COR-L47 (cell line): ENCODE results near the gene PRAF2.

ENCODE experiments used
- DNase-seq: peaks from one replicate; lab custom pipeline; 2025; lab: John Stamatoyannopoulos, UW

The PRAF2 gene, protein sequence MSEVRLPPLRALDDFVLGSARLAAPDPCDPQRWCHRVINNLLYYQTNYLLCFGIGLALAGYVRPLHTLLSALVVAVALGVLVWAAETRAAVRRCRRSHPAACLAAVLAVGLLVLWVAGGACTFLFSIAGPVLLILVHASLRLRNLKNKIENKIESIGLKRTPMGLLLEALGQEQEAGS

DNA sequence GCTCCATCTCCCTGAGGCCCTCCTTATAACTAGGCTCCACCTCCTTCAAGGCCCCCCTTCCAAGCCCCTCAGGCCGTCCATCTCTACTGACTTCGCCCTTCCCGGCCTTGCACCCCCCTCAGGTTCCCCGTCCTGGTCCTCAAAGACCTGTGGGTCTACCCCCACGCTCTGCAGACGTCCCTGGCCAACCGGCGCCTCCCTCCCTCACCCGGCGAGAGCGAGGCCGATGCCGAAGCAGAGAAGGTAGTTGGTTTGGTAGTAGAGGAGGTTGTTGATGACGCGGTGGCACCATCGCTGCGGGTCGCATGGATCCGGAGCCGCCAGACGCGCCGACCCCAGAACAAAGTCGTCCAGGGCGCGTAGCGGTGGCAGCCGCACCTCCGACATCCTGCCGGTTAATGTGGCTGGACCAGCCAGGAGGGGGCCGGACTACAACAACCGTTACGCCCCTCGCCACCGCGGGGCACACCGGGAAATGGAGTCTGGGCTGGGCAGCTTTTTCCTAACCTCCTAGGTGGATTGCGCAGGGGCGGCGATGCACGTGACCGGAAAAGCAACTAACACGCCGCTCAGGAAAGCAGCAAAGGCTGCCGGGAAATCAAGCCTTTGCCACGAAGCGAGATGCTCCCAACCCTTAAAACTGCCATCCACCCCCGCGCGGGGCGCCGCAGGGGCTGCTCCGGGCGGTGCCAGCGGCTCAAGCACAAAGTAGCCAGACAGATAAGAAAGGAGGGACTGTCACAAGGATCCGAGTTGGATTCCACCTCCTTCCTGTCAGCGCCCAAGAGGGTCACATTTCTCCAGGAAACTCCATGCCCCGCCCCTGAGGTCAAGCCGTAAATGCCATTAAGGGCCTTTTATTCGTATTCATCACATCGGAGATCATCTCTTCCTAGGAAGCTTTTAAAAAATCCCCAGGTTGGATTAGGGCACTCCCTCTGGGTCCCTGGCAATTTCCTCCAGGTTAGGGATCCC lies at the start of gene PRAF2:
TSS of gene PRAF2 (minus strand) at position 402 of the 975 bp plus-strand sequence. CDS start at position 387, 15 bp downstream.
- DNase-seq: peak; percentile 82

DNA sequence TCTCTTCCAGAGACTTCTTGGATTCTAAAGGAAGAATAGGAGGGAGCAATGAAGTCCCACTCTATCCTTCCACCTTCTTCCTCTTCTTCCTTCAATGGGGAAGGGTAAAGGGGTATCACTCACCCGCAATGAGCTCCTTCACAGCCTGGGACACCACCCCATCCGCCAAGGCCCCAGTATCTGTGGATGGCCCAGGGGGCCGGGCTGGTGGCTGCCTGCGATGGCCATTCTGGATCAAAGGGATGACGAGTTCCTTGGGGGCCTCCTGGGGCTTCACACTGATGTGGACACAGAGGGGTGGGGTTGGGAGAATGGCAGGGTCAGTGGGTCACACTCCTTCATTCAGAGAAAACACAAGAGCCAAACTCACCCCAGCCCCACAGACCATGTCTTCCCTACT lies 48.7 kb upstream of the PRAF2 start:
- DNase-seq: no peak

DNA sequence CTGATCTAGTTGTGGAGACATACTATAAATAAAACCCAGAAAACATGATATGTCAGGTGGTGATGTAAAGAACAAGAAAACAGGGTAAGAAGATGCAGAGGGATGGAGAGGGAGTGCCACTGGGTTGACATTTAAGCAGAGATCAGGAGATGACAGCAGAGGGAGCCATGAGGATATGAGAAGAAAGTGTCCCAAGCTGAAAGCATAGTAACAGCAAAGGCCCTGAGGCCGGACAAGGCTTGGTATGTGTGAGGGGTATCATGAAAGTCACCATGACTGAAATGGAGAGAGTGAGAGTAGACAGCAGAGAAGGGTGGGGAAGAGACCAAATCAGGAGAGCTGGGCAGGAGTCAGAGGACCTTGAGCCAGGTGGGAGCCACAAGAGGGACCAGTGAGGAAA lies 46.3 kb upstream of the PRAF2 start:
- no peak for DNase-seq

DNA sequence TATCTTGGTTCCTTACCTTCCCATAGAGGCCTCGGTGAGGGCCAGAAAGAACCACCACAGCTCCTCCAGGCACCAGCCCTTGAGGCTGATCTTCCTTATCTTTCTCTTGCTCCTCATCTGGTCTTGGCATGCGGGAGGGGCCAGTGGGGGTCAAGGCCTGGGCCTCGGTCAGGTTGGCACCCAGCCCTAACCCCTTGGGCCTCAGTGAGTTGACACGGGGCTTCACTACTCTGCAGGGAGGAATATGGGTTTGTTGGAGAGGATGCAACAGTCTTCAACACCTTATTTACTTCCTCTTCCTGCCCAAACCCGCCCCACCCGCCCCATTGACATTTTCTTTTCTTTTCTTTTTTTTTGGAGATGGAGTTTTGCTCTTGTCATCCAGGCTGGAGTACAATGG lies 43.8 kb upstream of the PRAF2 start:
- DNase-seq: no peak

DNA sequence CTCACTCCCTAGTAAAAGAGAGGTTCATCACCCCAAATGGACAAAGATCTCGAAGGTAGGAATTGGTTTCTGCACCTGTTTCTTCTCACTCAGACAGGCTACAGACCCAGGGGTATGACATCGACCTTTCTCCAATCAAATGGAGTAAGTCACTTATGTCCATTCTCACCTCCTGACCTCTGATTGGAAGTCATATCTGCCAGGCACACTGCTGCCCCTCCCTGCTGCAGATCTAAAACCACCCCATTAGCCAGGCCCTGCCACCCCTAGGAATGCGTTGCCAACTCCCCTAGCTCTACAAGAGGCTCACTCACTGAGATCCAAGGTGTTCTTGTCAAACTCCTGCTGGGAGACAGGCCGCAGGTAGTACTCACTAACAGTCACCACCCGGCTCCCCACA lies 42.9 kb upstream of the PRAF2 start:
- no peak for DNase-seq

DNA sequence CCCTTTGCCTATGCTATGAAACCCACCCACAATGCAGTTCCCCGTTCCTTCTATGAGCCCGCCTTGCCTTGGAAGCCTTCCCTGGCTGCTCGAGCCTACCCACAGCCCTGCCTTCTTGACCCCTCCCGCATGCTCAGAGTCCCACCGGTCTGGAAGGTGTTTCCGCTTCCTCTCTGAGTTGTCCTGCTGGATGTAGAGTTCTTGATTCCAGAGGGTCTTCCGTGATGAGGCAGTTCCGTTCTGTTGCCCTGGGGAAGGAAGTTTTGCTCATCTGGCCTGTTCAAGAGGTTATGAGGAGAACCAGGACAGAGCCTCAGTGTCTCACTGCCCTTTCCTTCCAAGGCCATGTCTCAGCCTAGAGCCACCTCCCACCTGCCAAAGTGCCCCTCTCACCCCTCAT lies 42.3 kb upstream of the PRAF2 start:
- no peak for DNase-seq

DNA sequence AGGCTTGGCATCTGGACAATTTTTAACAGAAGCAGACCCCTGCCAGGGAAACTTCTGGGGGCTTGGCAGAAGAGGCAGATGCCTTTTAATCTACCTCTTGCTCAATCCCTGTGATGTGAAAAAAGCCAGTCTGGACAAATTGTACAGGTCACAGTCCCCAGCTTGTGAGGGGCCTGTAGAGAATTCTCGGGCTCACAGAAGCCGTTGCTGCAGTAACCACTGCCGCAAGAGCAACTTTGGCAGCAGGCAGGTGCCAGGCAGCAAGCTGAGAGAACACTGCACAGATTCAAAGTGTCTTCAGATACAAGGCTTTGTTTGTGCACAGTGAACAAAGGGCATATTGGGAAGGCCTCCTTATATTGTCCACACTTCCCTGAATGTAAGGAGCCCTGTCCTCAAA lies 38.0 kb upstream of the PRAF2 start:
- no peak for DNase-seq

DNA sequence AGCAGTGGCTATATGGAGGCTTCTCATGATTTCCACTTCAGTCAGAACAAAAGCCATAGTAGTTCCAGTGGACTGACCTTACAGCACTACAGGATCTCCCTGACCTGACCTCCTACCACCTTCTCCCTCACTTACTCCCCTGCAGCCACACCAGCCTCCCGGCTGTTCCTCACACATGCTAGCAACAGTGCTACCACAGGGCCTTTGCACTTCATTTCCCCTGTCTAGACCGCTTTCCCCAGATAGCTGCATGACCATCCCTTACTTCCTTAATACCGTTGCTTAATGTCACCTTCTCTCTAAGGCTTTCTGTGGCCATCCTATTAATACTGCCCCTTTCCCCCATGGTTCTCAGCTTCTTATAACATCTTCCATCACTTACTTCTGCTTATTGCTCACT lies 36.6 kb upstream of the PRAF2 start:
- no peak for DNase-seq

DNA sequence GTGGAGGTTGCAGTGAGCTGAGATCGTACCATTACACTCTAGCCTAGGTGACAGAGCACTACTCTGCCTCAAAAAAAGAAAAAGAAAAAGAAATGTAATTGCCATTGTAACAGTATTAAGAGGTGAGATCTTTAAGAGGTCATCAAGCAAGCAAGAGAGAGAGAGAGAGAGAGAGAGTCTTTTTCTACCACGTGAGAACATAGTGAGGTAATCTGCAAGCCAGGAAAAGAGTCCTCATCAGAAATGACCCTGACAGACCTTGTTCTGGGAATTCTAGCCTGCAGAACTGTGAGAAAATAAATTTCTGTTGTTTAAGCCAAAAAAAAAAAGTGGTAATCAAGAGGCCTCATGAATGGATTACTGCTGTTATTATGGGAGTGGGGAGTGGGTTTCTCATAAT lies 34.8 kb upstream of the PRAF2 start:
- DNase-seq: no peak

DNA sequence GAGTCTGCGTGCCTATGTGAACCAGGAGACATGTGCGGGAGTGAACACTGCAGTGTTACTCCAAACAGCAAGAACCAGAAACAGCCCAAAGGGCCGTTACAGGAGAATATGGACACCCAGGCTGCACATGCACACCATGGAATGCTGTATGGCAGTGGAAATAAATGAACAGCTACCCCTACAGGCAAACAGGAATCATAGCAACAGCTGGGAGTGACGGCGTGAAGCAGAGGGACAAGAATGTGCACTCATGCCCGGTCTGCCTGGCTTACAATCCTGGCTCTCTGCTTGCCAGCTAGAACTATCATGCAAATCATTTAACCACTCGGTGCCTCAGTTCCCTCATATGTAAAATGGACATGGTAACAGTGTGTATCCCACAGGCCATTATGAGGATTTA lies 33.1 kb upstream of the PRAF2 start:
- no peak for DNase-seq

DNA sequence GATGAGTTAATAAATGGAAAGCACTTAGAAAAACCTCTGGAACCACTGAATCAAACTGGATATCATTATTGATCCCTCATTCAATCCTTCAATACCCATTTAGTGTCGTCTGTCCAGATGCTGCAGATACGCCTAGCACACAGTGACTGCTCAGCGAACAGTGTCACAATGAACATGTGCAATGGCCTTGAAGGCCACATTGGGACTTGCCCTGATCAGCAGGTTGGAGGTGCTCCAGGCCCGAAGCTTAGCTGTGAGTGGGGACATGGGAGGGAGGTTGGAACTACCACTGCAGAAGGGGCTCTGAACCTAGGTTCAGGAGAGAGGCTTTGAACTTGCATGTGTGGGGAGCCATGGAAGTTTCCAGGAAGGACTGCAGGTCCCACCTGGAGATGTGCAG lies 32.5 kb upstream of the PRAF2 start:
- DNase-seq: no peak

DNA sequence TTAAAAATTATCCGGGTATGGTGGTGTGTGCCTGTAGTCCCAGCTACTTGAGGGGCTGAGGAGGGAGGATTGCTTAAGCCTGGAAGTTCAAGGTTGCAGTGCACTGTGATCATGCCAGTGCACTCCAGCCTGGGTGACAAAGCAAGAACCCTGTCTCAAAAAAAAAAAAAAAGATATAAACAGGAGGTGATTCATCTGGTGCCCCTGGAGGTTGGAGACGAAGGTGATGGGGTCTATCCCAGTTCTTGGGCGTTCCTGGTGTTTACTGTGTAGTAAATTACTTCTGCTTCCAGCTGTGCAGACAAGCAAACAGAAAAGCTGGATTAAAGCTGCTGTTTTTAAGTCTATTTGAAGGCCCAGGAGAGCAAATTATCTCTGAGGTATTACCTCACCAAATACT lies 29.8 kb upstream of the PRAF2 start:
- no peak for DNase-seq

DNA sequence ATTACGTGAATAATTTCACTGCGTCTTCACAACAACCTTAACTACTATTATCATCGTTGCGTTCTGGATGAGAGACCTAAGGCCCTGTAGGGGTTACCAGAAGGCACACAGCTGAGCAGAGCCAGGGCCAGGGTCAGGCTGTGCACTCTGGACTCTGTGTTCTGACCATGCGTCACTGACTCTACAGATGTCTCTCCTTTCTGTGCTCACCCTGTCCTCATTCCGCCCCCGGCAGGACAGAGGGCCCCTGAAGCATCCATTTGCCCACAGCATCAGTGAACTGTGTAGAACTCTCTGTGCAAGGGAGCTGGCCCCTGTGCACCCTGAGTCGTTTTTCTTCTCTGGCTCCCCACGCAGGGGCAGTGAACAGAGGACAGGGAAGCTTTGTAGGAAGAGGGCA lies 28.4 kb upstream of the PRAF2 start:
- DNase-seq: no peak

DNA sequence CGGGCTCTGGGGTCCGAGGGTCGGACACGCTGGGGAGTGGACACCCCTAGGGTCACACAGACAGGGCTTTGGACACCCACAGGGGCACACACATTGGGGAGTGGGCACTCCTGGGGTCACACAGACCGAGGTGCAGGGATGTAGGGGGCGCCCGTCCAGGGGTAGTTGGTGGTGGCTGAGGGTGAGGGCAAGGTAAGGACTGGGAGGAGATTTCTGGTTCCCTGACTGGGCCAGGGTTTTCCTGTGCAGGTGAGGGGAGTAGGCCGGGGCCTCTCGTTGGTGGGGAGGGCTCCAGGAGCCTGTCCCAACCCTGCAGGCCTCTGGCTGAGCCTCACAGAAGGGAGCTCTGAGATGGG lies 27.8 kb upstream of the PRAF2 start:
- no peak for DNase-seq

DNA sequence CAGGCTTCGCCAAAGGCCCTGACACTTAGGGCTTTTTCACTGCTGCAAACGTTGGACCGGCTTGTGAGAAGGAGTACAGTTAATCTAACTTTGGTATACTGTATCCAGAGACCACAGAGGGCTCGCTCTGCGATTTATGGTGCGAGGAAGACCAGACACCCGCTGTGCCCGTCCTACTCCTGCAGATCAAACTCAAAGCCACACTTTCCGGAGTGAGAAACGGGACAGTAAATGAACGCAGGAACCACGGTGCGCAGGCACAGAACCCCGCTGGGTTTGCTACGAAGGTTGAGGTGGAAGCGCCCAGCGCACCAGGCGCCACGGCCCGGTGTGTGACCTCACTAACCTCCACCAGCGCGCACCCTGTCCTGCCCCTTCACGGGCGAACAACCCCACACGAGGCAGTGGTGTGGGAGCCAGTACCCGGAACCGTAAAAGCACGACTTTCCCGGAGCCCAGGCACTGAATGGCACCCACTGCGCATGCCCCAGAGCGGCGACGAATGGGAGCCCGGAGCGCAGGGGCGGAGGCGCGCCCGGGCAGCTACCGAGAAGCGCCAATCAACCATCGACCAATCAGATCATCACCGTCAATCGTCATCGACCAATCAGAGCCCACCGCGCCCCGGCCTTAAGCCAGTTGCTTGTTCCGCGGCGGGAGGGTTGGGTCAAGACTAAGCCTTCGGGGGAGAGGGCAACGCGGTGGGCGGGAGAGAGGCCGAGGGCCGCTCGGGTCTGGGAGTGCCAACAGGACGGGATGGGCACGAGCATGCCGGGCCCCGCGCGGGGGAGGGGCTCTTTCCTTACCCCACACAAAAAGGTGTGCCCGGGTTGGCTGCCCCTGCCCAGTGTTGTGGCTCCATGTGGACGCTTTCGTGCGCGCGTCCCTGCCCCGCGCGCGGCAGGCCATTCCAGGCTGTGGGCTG lies 27.2 kb upstream of the PRAF2 start:
- DNase-seq: peak; percentile 84

DNA sequence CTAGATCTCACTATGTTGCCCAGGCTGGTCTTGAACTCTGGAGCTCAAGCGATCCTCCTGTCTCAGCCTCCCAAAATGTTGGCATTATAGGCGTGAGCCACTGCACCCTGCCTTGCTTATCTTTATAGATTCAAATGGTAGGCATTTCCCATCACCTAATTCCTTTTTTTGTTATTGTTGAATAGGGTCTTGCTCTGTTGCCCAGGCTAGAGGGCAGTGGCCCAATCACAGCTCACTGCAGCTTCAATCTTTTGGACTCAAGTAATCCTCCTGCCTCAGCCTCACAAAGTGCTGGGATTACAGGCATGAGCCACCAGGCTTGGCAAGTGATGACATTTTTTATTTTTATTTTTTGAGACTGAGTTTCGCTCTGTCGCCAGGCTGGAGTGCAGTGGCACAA lies 22.6 kb upstream of the PRAF2 start:
- no peak for DNase-seq

DNA sequence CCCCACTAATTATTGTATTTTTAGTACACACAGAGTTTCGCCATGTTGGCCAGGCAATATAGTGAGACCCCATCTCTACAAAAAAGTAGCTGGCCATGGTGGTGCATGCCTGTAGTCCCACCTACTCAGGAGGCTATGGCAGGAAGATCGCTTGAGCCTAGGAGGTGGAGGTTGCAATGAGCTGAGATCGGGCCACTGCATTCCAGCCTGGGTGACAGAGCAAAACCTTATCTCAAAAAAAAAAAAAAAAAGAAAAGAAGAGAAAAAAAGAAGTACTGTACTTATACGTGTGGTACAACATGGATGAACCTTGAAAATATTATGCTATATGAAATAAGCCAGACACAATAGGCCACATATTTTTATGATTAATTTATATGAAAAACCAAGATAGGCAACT lies 15.8 kb upstream of the PRAF2 start:
- DNase-seq: no peak

DNA sequence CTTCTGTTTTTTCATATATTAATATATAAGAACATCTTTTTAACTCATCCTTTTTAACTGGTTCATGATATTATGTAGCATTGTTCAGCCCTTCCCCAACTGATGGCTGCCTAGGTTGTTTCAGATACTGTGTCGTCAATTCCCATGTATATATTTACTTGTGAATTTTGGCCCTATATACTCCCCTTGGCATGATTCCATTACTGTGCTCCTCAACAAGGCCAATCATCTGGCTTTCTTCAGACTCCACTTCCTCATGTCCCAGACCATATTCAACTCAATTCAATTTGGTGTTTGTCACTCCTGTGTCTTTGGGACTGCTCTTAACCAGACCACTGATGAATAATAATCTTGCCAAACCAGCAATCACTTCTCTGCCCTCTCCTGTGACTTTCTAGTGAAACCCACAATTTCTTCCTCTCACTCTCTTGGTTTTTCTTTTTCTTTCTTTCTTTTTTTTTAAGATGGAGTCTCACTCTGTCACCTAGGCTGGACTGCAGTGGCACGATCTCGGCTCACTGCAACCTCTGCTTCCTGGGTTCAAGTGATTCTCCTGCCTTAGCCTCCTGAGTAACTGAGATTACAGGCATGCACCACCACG lies 8.6 kb upstream of the PRAF2 start:
- no peak for DNase-seq

DNA sequence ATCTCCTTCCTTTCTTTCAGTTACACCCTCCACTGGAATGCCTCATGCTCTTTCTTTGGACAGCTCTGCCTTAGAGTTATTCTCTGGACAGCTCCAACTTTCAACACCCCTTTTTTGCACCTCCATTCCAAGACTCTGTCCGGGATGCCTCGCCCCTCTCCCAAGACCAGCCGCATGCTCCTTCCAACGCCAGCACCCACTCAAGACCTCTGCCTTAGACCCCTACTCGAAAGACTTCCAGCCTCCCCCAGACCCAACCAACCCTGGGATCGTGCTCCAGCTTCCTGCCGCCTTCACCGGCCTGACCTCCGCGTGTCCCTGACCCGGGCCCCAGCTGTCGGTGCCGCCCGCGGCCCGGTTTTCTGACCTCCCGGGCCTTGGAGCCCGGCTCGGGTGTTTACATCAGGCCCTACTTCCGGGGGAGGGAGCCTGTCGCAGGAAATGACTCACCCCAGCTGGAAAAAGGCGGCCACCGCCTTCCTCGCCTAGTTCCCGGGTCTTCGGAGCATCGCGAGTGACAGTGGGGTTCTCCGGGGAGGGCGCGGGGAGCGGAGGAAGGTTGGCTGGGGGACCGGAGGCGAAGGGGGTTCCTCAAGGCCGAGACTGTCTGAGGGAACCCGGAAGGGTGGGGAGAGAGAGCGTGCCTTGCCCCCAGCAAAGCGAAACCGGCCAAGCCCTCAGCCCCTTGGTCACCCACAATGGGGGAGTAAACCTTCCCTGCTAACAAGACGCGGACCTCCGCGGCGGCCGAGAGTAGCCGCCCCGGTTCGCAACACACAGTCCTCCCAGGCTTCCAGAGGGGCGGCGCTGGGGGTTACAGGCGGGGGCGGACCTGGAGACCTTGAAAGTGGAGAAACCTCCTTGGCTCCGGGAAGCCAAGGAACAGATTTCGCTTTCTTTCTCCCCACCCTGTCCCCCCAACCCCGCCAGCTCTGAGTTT lies 6.0 kb upstream of the PRAF2 start, which contains the start of gene WDR45:
TSS of gene WDR45 (minus strand) at position 399 of the 940 bp plus-strand sequence. CDS start 1,792 bp downstream, outside the sequence.
- no peak for DNase-seq

DNA sequence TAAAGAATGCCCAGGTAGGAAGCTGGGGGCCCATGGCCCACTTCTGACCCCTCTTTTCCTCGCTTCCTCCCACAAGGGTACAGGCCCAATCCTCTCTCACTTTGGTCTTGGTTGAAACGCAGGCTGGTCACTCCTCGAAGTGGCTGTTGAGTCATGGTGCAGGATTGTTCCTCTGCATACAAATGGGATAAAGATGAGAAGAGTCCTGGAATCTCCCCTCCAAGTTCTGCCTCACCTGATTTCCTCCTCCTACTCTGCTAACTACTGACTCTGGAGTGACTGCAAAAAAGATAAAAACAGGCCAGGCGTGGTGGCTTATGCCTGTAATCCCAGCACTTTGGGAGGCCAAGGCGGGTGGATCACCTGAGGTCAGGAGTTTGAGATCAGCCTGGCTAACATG lies 4.1 kb upstream of the PRAF2 start:
- no peak for DNase-seq

DNA sequence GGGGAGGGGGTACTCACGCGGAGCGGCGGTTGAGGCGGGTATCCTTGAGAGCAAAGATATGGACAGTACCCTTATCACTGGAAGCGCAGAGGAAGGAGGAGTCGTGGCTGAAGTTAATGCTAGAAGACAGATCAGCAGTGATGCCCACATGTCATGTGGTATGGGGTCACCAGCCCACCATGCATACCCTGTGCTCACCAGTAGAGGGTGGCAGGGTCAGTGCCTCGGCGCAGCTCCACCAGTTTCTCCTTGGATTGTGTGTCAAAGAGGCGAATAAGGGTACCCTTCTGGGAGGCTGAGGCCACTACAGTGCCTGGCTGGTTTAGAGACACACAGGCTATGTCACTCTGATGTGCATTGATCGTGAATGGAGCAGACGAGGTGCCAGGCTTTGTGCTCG lies 1.5 kb upstream of the PRAF2 start:
- DNase-seq: no peak
